OCI-M2 (cell line): ENCODE measurements around the gene AGBL4.
"Not testable (repeated sequence)": the region's sequence is repeated elsewhere in the genome, so short reads cannot be mapped to it uniquely, and the experiment has no call there.

Experiments
- DNase-seq: peaks from one replicate; lab custom pipeline; 2025; ENCODE audit not compliant: unreplicated experiment; lab: John Stamatoyannopoulos, UW

AGBL4 gene

DNA sequence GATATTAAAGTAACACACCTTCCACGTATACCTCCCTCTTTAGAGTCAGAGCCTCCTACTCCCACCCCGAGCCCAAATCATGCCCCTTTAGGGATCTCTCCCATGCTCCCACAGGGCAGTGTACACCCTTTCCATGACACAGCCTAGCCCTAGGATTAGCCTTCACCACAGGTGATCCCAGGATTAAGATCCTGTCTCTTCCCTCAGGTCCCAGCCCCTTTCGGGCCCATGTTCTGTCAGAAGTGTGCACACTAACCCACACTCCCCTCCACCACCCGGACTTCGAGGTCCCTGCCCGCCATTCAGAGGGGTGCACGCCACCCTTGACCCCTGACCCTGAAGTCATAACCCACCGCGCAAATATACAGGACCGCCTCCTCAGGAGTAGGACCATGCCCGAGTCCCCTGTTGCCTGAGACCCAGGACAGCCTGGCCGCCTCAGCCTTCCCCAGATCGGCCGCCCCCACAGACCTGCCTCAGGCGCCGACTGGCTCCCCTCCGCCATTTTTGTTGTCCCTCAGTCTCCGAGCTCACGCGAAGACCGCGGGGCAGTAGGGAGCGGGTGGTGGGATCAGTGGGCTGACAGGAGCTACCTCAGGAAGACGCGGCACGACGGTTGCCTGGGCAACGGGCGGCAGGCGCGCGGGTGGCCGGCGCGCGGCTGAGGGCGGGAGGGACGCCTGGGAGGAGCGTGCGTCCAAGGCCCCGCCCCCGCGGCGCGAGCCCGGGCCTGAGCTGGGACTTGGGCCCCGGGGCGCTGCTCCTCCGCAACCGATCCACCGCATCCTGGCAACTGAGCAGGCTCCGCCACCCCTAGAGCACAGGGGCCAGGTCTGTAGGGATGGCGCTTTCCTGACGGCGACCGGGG lies at the start of gene AGBL4:
TSS of gene AGBL4 (minus strand) at position 663 of the 868 bp plus-strand sequence.
- DNase-seq = no peak

DNA sequence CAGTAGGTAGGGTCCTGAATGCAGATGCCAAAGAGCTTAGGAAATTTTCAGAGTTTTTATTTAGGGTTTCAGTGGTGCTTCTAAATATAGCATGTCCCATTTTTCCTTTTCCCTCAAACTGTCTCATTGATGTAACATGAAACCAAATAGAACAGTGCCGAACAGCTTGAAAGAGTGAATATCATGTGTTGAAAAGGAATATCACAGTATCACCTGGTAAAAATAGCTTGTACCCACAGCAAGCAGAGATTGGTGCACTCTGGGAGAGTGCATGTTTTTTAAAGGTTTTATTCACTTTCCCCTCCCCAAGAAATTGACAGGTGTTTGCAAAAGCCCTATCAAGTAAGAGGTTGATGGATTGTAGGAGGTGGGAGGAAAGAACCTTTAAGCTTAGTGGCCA lies 43.1 kb upstream of the AGBL4 start:
- no peak for DNase-seq

DNA sequence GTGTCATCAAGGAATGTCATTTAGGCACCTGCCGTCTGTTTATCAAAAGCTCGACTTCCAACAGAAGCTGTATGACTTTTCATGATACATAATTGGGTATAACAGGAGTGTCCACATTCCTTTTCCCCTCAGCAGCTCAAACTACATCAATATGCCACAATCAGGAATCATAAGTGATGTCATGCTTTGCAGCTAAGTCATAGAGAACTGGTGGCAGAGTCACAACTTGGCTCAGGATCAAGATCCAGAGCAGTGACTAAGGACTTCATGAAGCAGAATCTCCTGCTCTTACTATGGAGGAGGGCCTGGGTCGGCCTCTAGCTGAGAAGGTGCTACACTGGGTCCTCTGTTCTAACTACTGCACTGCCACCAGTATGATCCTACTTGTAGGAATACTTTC lies 36.5 kb upstream of the AGBL4 start:
- no peak for DNase-seq

DNA sequence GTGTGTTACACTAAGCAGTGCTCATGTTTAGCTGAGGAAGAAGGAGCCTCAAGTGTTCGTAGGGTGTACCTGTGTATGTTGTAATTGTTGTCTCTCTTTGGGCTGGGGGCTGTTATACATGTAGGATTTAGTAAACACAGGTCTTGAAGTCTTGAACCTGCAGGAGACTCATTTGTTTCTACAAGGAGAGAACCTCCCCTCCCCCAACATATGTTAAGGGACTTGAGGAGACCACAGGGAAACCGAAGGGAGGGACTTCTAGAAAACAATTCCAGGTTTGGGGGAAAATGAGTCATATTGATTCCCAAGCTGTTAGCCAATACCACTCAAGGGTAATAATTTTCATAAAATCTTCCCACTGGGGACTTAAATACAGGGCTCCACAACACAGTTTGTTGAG lies 25.0 kb upstream of the AGBL4 start:
- DNase-seq = no peak

DNA sequence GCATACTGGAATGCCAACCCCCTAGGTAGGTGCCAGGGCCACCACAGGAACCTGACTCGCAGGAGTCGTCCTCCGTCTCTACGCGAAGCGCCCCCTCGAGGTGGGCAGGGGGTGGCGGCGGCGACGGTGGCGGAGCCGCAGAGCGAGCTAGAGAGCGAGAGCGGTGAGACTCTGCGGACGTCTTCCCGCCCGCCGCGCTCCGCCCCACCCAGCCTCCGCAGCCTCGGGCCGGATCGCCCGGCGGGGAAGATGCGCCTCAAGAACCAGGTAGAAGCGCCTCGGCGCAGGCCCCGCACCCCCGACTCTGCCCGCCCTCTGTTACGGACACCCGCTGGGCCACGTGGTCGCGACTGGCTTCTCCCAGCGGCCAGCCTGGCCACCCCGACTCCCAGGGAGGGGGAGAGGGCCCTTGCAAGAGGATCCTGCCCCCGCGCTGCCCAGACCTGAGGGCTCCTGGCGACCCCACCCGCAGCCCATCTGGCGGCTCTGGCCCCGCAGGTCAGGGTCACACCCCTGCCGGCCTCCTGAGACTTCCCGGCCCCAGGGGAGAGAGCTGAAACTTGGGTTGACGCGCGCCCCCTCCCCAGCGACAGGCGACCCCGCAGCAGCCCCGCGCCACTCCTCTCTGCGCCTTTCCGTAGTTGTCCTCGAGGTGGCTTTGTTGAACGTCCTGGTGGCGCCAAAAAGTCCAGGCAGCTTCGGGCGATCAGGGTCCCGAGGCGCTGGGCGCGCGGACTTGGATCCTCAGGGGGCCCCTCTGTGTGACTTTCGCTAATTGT lies 24.4 kb upstream of the AGBL4 start:
- no peak for DNase-seq

DNA sequence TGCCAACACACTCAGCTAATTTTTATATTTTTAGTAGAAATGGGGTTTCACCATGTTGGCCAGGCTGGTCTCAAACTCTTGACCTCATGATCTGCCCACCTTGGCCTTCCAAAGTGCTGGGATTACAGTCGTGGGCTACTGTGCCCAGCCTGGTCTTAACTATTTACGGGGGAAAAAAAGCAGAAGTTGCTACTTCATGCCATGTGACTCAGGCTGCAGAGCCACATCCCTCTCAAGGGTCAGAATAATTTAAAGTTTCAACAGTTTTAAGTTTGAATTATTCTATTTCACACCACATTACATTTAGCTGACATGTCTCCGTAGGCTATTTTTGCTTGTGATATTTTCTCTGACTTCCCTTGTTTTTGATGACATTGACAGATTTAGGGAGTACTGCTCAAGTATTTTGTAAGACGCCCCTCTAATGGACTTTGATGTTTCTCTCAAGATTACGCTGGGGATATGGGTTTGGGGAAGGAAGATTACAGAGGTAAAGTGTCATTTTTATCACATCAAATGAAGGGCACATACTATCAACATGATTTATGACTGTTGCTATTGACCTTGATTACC lies 14.6 kb upstream of the AGBL4 start:
- no peak for DNase-seq

DNA sequence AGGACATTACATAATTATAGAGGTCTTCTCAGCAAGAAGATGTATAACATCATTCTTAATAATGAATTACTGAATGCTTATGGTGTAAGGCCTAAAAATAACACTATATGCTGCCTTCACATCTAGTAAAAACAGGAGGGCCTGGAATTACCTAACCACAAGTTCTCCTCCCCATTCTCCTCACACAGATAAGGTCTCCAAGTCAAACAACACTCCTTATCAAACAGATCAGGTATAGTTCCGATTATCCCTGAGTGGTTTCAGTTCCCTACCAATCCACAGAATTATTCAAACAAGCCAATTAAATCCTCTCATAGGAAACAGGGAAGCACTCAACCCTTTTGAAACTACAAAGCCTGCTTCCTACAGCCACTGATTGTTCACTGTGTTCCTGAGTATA lies 4.0 kb upstream of the AGBL4 start:
- no peak for DNase-seq

DNA sequence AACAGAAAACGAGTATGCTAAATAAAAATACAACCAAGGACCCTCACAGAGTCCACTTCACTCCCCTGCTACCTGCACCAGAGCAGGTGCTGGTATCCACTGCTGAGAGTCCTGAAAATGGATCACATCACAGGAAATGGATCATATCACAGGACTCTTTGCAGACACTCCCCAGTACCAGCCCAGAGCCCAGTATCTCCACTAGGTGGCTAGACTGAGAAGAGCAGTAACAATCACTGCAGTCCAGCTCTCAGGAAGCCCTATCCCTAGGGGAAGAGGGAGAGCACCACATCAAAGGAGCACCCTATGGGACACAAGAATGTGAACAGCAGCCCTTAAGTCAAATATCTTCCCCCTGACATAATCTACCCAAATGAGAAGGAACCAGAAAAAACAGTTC lies 28.0 kb downstream of the AGBL4 start:
- no peak for DNase-seq

DNA sequence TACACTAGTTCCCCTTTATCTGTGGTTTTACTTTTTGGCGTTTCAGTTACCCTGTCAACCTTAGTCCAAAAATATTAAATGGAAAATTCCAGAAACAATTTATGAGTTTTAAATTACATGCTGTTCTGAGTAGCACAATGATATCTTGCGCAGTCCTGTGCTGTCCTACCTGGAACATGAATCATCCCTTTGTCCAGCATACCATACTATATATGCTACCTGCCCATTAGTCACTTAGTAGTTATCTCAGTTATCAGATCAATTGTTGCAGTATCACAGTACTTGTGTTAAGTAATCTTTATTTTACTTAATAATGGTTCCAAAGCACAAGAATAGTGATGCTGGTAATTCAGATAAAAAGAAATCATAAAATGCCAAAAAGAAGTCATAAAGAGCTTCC lies 52.7 kb downstream of the AGBL4 start:
- DNase-seq = no peak

DNA sequence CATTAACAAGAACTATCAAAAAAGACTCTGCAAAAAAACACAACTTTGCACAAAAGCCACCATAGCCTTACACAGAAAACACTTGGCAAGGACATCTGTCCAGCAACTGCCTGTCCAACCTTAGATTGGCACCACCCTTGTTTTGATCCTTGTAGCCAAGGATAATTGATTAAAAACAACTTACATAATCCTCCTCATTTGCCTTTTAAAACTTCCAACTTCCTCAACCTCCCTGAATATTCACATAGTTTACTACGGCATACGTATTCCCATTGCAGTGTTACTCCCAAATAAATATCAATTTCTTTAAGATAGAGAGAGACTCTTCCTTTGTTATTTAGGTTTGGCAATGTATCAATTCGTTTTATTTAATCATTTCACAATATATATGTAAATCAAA lies 72.4 kb downstream of the AGBL4 start:
- DNase-seq = no peak

DNA sequence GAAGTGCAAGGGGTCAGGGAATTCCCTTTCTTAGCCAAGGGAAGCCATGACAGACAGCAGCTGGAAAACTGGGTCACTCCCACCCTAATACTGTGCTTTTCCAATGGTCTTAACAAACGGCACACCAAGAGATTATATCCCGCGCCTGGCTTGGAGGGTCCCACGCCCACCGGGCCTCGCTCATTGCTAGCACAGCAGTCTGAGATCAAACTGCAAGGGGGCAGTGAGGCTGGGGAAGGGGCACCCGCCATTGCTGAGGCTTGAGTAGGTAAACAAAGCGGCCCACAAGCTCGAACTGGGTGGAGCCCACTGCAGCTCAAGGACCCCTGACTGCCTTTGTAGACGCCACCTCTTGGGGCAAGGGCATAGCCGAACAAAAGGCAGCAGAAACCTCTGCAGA lies 108.5 kb downstream of the AGBL4 start:
- DNase-seq = not testable (repeated sequence)

DNA sequence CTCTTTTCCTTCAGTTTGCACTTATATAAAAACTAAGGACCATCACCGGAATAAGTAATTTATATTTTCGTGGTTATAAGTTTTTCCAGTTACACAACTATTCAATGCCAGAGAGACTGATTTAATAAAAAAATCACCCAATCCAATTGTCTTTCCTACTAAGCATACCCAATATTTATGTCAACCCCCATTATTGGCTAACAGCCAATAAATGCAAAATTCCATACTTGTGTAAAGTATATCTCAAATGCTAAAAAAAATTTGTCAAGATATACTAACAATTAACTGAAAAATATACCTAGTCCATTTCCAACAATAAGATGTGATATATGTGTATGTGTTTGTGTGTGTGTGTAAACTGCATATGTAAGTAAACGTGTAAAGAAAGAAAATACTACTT lies 117.4 kb downstream of the AGBL4 start:
- no peak for DNase-seq

DNA sequence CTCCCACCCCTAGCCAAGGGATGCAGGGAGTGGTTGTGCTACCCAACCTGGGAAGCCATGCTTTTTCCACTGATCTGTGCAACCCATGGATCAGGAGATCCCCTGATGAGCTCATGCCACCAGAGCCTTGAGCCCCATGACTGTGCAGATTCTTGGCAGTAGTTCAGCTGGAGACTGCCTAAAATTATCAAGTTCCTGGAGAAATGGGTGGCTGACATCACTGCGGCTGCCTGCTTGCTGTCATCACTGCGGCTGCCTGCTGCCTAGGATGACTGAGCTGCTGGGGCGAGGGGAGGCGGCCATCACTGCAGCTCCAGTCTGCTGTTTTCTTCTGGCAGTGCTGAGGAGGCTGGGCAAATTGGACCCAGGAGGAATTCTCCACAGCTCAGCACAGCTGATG lies 159.2 kb downstream of the AGBL4 start:
- no peak for DNase-seq

DNA sequence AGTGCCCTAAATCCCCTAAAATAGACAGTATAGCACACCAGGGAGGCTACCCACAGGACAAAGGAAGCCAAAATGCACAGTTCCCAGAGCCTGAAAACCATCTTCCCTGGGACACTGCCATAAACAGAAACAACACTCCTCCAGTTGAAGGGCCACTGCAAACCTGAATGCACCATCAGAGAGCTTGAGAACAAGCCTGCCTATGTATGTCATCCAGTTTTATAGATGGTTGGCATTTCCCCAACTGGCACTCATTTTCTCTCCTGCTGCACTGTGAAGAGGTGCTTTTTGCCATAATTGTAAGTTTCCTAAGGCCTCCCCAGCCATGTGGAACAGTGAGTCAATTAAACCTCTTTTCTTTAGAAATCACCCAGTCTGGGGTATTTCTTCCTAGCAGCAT lies 169.0 kb downstream of the AGBL4 start:
- no peak for DNase-seq

DNA sequence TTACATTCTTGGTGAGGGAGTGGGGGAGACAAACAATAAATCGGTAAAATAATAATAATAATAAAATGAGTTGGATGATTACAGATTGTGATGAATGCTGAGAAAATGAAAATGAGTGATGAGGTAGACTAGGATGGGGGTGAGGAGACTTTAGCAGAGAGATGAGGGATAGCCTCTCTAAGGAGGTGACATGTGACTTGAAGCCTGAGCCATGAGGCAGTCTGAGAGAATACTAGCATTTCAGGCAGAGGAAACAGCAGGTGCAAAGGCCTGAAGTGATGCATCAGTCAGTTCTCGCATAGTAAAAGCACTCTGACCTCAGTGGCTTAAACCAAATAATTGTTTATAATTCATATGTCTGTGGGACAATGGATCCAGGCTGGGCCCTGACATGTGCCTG lies 181.2 kb downstream of the AGBL4 start:
- DNase-seq = no peak

DNA sequence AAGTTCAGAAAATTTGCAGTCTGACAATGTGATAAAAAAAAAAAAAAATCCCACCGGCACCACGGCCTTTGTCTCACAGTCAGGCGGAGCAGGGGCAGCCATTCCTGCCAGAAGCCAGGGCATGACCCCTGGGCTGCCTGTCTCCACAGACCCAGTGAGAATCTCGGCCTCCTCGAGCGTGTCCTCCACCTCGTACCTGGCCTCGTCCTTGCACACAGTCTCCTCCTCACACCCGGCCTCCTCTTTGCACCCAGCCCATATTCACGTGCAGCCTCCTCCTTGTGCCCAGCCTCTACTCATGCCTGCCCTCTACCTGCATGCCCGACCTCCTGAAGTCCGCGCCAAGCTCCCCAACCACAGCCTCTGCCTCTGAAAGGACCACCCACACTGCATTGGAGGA lies 182.0 kb downstream of the AGBL4 start:
- DNase-seq = no peak

DNA sequence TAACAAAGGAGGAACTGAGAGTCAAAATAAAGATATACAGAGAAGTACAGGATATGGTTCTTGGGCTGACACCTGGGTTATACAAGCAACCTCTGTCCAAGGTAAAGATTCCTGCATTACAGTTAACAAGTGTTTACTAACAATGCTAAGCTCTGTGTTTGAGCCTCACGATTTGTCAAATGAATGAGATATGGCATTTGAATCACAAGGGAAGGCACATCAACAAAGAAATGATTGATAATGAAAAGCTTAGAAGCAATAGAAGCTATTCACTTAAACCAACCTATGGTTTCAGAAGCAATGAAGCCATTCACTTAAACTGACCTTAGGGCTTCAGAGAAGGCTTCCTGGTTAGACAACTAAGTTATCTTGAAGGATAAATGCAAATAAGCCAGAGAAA lies 199.5 kb downstream of the AGBL4 start:
- no peak for DNase-seq

DNA sequence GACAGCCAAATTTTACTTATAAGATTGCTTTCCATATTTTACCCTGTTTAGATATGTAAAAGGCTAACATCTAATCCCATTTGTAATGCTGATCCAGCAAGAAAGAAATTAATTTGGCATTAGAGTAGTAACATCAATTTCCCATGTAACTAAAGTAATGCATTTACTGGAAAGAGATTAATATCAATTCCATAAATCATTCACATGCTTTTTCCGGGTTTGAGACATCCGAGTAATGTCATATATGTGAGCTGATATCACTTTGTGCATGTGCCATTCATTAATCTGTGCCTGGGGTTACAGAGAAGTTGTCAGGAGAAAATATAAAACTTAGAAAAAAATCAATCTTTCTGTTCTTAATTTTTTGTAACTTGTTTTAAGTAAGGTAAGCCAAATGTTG lies 206.1 kb downstream of the AGBL4 start:
- DNase-seq = no peak

DNA sequence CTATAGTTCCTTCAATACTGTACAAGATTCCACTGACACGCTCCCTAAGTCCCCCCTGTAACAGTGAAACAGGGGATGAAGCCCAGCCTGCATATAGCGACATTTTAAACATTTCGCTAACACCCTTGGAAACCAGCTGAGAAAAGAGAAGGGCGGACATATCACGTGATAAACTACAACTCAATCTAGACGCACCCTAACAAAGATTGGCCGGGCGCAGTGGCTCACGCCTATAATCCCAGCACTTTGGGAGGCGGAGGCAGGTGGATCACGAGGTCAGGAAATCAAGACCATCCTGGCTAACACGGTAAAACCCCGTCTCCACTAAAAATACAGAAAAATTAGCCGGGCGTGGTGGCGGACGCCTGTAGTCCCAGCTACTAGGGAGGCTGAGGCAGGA lies 236.7 kb downstream of the AGBL4 start:
- not testable (repeated sequence) for DNase-seq

DNA sequence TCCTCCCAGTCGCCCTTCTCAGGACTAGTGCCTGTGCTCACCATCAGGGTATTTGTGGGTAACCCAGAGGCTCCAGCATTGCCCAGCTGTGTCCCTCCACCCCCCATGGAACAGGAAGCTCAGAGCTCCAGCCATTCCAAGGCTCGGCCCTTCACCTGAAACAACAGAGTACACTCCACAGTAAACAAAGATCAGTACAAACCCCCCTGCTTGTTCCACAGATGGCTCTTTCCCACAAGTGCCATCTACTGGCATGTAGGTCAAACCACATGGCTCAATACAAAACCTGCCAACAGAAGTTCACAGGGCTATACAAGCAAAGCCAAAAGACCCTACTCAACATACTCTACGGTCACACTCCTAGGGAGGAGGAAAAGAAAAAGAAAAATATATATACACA lies 258.7 kb downstream of the AGBL4 start:
- no peak for DNase-seq

DNA sequence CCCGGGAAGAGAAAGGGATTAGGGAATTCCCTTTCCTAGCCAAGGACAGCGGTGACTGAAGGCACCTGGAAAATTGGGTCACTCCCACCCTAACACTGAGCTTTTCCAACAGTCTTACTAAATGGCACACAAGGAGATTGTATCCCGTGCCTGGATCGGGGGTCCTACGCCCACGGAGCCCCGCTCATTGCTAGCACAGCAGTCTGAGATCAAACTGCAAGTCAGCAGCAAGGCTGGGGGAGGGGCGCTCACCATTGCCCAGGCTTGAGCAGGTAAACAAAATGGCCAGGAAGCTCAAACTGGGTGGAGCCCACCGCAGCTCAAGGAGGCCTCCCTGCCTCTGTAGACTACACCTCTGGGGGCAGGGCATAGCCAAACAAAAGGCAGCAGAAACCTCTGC lies 285.6 kb downstream of the AGBL4 start:
- not testable (repeated sequence) for DNase-seq

DNA sequence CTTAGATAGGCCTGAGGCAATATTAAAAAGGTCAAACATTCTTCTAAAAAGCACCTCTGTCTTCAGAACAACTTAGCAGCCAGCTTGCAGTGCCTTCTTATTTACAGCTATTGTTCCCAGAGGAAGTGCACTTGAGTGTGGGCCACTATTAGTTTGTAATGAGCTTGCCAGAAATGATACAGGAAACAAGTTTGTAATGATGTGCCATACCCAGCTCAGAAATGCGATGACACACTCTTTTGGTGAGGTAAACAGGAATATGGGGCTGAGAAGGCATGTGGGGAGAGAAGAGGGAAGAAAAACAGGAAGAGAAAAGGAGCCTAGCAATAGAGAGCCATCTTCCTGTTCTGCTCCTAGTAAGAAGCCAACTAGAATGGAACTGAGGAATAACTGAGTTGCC lies 295.4 kb downstream of the AGBL4 start:
- no peak for DNase-seq
